Measurements from ENCODE around the gene FILIP1L.

FILIP1L gene

DNA sequence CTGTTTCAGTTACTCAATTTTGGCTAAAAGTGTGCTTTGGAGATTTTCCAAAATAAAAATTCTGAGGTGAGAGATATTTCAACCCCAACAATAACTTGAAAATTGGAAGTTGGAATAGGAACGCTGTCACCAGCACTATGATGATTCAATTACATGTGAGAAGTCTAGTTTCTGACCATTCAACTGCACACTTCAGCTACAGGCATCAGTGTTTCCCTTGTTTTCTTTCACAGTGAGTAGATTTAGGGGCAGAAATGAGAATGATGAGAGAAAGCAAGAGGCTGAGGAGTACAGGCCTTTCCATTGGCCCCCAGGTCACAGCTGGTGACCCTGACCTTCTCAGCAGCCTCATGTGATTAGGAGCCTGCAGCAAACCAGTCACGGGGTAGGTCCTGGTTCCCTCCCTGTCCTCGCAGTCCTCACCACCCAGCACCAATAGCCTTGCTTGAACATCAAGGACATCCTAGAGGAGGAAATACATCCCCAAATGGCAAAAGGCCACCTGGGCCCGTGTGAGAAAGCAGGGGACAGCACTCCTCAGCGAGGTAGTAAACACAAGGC, 10.0 kb upstream of the FILIP1L start:
- DNase-seq, result no peak

DNA sequence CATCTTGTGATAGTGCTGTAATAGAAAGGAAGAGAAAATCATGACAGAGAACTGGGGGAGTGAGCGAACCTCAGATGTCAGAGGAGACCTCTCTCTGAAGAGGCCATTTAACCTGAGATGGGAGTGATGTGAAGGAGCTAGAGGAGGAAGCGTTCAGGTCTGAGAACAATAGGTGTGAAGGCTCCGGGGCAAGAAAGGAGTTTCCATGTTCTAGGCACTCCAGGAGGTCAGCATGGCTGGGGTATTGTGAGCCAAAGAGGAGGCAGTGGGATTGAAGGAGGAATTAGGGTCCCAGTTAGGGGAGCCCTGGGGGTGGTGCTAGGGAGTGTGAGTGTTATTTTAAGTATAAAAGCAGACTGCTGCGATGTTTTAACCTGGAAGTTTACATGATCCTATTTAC, 8.8 kb upstream of the FILIP1L start:
- no peak for DNase-seq

DNA sequence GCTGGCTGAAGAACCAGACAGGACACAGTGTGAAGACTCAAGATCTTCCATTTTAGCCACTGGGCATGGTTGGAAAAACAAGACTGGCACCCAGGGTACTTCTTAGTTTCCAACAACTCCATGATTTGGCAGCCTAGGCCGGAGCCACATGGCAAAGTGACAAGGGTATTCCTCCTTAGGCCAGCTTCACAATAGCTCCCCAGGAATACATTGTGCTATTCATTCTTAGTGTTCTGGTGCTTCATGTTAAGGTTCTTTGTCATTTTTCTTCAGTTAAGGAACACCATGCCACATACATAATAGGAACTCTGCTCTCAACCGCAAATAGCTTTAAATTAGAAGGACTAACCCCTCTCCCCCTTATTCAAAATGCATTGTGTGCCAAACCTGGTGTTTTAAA, 8.0 kb upstream of the FILIP1L start:
- no peak for DNase-seq

DNA sequence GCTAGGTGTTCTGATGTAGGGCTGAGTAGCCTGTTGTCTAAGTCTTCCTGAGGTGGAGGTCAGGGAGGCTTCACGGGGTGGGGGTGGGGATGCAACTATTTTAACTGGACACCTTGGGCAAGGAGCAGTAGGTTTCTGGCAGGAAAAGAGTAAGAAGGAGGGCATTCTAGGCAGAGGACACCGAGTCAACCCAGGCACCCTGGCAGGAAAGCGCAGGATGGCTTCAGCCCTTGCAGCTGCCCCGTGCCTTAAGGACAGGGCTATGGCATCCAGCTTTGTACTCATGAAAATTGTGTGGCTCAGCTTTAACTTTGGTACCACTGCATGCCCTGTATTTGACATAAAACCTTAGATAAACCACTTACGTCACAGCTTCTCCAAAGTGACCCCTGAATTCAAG, 6.4 kb upstream of the FILIP1L start:
- no peak for DNase-seq

DNA sequence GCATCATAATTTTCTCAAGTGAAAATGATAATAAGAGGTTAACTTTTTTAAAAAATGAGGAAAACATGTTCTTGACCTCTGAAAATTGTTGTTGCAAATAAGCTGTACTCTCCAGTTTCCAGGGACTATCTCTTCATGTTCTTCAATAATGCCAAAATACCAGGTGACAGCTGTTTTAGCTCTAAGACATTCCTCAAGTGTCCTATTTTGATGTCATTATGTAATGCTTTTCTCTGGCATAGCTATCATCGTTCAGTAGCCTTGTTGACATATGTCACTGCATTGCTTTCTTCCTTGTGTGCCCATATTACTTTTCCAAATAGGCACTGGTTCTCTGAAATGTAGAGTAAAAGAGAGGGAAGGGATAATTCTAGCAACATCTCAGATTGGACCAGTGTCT, 5.7 kb upstream of the FILIP1L start:
- DNase-seq, result no peak

DNA sequence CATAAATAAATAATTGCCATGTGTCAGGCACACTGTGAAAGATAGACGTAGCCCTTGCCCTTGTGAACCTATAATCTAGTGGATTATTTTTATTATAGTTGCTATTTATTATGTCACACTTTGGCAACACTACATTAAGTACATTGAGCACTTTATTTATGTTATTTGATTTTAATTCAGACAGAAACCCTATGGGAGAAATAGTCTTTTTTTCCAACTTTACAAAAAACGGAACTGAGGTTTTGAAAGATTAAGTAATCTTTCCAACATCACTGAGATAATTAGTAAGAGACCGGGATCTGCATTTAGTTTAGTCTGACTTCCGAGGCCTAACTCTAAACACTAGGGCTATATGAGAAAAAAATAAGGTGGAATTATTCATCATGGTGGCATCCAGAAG, 2.8 kb upstream of the FILIP1L start:
- DNase-seq, result no peak

DNA sequence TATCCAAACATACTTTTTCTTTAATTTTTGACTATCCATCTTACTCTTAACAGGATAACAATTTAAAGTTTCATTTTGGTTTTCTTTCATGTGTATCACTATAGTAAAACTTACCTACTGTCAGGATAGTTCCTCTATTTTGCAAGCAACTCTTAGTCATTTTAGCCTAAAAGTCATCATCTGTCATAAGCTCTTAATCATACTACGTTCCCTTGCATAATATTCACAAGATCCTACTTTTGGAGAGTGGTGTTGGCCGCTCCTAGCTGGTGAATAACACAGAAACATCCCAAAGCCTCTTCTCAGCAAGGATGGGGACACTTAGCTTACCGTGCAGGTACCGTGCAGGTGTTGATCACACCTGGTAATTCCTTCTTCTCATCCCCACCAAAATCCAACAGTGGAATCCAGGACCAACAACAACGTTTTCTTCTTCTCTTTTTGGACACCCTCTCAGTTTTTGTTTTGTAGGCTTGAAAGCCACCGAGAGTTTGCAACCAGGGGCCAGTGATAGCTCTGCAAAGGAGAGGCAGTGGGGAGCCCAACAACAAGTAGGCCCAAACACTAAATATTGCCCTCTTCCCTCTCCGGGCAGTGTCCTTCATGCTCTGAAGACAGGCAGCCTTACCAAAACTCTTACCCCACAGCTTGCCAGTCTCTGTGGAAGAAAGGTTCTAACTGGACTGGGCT, 433 bp downstream of the FILIP1L start:
- no peak for DNase-seq

DNA sequence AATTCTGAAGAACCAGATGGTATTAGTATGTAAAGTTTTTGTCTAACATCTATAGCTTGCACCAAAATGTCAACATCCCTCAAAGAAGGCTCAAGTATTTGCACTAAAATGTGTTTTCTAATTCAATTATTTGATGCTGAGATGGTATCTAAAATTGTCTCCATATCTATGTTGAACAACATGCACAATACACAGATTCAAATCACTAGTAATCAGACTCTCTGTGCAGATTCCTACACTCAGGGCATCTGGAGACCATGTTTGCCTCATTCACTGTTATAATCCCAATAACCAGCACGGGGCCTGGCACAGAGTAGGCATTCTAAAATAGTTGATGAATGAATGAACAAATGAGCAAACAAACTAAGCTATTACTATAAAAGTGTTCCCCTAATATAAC, 2.6 kb downstream of the FILIP1L start:
- no peak for DNase-seq

DNA sequence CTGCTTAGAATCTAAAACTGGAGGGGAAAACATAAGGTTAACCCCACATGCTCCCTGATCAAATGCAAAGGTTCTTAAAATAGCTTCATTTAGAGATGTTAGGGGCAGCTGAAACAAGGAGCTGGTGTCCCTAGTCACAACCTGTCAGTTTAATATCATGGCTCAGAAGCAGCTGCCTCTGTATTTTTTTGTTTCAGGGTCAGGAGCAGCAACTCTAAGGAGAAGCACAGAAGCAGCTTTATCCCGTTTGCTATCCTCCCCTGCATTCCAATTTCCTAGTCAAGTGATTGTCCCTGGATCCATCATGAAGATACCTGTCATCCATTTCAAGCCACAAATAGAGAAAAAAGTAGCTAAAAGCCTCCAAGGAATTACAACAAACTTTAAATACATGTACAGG, 4.1 kb downstream of the FILIP1L start:
- DNase-seq, result no peak

DNA sequence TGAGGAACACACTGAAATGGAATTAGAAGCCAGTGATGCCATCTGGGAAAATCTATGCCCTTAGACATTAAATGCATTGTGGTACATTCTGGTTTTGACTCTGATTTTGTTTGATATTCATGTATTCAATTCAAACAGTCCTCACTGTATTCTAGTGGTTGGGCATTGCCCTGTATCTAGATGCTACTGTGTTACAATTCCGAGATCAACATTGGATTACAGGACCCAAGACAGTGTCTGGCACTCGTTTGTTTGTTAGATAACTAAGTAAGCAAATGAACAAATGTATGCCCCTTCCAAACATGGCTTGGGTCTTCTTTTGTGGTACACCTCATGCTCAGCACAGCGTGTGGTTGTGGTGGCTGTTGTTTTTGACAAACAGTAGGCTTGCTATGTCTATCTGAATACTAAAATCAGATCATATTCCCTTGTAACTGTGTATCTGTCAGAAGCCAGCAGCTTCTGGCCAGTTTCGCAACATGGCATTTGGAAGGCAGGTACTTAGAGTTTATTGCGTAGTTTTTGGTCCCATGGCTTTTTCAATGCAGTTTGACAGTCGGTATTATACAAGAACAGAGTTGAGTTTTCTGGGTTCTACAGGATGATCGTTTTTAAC, 5.7 kb downstream of the FILIP1L start:
- DNase-seq, result no peak

DNA sequence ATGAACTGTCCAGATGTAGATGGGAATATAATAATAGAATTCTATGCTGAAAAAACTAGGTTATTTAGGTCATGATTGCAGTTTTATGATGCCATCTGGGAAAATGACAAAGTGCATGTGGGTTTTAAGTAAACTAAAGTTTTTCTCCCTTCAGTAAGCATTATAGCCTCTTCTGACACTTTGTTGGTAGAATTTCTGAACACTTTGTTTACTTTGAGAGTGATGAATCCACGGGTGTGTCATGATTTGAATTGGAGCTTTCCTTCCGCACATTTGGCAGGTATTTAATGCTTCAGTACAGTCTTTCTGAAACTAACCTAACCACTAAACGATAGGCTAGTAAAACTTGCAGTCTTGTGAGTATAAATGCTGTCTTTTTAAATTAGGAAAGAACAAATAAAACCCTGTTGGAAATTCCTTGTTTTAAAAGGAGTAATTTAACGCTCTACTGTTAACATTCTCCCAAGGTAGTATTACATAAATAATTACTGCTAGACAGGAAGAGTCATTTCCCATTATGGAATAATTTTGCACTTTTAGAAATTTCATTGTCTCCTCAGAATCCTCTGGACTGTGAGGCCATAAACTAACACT, 7.0 kb downstream of the FILIP1L start:
- DNase-seq, result no peak

DNA sequence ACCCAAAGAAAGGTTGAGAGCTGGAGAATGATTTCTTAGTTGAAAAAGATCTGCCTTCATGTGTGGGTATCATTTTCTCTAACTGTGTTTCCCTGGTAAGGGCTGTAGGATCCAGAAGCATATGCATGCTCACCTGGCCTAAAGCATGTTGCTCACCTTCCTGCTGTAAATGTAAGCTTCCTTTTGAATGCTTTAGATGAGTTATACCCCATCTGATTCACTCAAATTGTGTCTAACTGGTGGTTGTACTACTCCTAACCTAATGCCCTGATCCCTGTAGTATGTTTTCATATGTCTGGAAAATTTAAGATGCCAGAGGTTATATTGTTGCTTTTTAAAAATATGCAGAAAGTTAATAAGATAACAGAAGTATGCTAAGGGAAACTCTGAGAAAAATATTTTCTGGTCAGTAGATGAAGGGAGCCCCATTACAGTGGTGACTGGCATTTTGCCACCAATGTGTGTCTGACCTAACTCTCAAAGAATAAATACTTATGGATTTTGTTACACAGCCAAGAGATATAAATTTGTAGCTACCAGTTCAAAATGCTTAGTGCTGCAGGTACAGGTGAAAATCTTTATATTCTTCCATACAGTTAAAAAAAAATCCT, 7.7 kb downstream of the FILIP1L start:
- no peak for DNase-seq

DNA sequence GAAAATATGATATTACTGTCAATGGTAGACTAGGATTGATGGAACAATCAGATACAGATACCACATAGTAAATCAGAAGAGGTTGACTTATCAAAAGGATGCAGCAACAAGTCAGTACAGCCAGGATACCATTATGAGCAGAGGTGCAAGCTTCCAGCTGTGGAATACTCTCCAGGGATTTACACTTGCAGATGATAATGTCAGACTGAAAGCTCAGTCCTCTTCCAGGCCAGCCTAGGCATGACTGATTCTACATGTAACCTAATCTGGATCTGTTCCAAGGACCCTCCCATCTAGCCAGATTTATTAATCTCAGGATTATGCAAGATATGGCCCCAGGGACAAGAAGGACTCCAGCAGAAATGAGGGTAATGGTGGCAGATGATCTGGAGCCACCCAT, 8.2 kb downstream of the FILIP1L start:
- DNase-seq, result no peak

DNA sequence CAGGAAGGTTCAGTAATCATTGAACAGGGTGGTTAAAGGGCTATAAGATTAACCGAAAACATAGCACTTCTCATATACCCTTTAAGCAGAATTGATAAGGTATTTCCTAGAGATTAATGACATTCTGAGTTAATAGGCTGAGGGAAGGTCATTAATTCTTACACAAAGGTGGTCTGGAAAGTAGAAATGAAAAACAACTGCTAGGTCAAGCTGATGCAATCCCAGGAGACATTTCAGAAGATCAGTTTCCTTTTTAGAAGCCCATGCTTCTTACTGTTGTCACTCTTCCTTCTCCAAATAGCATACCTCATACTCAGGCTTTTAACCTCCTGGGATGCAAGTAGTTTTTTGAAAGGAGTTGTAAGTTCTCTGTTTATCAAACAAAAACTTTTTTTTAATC, 8.8 kb downstream of the FILIP1L start:
- DNase-seq, result no peak

DNA sequence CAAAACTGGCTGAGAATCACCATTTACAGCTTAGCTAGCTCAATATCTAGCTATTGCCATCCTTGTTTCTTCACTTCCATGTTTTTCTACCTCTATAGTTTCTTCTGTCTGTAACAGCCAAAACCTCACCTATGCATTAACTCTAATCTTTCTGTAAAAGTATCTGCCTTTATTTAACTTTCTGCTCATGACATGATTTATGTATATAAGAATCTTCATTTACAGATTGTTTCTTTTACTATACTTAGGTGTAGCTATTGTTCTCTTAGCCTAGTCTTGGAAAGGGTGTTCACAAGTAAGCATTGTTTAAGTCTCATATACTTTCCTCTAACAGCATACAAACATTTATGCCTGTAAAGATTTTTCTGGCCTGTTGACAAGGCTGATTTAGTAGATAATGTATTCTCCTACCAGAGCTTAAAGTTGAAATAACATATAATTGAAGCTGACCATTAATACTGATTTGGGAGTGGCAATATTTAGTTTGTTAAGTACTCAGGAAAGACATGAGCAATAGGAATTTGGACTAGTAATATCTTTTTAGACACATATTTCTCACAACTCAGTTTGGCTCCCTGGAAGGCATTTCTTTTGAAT, 9.4 kb downstream of the FILIP1L start:
- no peak for DNase-seq

DNA sequence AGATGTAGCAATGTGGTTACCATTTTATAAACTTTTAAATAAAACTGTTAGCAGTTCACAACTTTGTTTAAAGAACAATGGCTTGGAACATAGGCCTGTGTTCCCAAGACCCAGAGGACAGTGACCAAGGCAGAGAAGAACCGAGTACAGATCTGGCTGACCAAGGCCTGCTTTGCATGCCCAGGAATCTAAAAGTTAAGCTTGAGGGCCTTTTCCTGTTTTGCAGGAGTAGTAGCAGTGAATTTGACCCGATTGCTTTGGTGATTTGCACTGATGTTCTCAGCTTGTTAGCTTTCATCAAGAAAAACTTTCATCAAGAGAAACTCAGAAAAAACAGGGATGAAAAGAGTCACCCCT, 9.9 kb downstream of the FILIP1L start:
- no peak for DNase-seq

DNA sequence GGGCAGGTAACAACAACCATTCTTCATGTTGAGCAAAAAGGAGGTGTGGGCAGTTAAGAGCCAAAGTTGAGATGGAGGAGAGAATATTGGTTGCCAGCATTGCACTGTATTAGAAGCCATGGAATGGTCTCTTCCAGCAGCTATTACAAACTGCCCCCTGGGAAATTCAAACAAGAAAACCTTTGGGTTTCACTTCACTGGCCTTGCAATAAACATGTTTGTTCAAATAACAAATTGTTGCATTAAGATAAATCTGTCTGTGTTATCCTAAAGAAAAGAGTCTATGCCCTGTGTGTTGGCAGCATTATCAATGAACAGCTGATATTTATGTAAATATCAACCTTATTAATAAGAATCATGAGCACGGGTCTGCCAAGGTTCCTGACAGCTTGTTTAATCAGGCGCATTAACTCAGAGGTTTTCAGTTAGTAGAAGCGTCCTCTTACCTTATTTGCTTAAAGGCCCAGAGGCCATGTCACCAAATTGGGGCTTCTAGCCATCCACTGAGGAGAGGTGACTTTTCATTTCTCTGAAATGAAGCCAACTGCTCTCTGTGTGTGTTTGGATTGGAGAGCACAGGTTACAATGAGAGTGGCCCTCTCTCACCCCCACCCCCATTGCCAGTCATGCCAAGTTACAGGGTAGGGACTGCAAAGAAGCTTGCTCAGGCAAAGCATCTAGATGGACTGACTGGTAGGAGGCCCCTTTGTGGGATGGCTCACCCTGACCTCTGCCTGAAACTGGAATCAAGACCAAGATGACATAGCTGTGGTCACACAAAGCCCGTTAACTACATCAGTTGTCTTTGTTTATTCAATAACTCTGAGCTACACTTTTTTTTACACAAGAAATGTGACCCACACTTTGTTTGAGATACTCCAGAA, 10.5 kb downstream of the FILIP1L start:
- no peak for DNase-seq

DNA sequence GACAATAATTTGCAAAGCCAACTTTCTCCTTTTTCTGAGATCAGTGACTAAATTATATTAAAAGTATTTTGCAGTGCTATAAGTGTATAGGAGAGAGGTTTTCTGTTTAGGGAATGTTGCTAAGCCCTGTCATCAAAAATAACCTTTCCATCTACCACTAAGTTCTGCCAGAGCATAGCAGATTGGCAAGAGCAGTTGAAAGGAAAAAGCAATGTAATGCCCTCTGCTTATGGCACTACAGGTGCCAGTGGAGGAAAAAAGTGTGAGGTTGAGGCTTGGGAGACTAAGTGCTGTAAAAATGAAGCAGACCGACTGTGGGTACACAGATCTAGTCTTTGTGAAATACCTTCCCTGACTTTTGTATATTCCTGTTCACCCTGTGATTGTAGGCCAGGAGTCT, 11.5 kb downstream of the FILIP1L start:
- no peak for DNase-seq

DNA sequence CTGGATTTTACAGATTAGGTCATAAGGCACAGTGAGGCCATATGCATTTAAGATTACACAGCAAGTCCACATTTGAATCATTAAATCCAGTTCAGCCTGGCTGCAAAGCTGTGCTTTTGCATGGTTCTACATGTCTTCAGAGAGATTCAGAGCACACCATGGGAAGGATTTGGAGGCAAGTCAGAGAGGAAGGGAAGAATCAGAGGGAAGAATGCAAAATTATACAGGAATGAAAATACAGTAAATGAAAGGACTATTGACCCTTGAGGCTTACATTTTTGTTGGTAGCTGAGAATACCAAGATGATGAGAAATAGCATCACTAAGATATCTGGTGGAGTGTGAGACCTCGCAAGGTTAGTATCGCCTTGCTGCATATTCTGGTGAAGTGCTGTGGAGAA, 13.9 kb downstream of the FILIP1L start:
- DNase-seq, result no peak

DNA sequence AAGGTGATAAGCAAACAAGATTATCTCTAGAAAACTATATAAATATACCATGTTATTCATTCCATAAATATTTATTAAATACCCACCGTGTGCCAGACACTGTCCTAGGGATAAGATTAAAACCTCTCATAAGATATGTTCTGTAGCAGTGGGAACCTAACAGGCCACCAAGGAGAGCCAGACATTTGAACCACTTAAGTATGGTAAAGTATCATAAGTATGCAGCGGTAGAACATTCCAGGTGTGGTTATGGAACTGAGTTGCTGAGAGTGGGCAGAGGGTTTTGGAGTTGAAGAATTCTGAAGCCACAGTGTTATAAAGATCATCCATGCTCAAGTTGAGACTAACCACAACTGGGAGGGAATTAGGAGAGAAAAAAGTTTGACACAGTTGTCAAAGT, 14.7 kb downstream of the FILIP1L start:
- DNase-seq, result no peak

DNA sequence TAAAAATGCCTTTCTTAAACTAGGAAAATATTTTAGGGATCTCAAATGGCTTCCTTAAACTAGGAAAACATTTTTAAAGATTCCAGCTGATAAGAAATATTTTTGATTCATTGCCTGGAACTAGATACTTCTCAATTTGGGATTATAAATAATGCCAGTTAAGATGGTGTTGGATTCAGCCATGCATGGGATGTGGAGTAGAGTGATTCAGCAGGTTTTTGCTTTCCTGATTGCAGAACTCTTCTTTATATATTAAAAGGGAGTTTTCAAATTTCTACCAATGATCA, 15.6 kb downstream of the FILIP1L start:
- no peak for DNase-seq

DNA sequence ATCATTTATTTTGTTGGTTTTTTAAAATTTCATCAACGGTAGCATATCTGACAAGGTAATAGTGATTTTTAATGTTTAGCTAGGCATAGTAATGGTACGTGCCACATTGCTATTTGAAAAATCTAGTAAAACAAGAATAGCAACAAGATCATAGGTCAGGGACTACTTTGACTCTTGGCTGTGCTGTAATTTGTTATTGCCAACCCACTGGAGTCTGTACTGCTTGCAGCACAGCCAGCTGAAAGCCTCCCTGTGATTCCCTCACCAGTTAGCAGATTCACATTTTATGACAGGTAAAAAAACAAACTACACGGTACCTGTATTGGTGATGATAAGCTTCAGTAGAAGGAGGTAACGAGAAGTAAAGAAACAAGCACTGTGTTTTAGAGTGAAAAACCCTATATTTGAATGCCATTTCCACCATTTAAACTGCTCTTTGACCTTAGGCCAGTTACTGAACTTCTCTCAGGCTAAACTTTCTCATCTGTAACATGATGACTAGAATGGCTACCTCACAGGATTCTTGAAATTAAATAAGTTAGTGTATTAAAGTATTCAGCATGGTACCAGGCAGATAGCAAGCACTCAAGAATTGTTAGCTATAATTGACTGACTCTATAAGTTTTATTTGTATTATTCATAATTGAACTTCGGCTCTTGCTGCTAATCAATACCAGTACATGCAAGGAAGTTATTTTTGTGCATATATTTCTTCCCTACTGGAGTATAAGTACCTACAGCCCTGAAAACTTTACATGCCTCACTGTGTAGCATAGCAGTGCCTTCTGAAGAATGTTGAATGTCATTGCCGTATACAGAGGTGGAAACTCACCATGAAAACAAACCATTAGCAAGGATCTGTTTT, 16.1 kb downstream of the FILIP1L start:
- DNase-seq, result no peak

Measured in CD4-positive, alpha-beta T cell treated with Interleukin-10 for 1 hour (primary cell).